Daoy (cell line): ENCODE results near the gene GJA10. TPM values are rescaled to one million over a fixed set of nuclear protein-coding genes. Genes with fewer than 3 reads are reported as not detected.

Experiments
- DNase-seq: peaks from one replicate; pipeline ENCODE4 v3.0.0-alpha.2; 2015; ENCODE audit warnings: low read depth
- total RNA-seq: library from RNA; depleted of rRNA; stranded (reverse); fragments of >200 nt; shearing (Covaris generic); gene quantifications from 2 replicates; pipeline ENCODE4 v1.2.3, GENCODE V29; 2014

Gene GJA10
- total RNA-seq, 1 experiment from 2014 or later = not detected

DNA sequence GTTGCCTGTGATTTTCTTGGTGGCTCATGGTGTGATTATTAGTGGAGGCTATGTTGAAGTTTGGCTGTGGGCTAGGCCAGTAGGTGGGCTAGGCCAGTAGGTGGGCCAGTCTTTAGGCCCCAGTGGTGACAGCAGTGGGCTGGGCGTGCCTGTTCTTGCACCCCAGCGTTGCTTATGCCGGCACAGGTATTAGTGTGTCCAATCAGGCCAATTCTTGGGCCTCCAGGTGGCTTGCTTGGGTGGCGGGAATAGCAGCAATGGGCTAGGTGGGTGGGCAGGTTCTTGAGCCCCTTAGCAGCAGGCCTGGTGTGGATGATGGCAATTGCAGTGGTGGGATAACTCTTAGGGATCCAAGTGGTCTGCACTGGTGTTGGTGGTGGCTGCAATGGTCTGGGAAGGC, 22.9 kb downstream of the GJA10 start:
- no peak for DNase-seq

GRCh38 chr6:89917801-89918366, 23.6 kb downstream of the GJA10 start:
- DNase-seq = no peak

DNA sequence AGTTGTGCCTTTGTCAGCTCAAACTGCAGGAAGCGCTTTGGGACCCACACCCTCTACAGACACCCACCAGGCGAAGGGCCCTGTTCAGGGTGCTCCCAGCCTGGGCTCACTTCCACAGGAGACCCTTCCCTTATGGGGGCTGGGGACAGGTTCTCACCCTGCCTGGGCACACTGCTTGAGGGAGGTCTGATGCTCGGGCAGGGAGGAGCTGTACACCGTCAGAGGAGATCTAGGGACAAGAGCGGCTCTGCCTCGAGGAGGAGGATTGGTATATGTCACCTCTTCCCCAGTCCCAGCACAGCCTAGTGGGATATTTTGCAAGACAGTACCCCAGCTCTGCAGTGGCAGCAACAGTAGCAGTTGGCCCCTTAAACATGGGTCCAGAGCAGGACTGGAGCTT, 26.9 kb downstream of the GJA10 start:
- DNase-seq = no peak

DNA sequence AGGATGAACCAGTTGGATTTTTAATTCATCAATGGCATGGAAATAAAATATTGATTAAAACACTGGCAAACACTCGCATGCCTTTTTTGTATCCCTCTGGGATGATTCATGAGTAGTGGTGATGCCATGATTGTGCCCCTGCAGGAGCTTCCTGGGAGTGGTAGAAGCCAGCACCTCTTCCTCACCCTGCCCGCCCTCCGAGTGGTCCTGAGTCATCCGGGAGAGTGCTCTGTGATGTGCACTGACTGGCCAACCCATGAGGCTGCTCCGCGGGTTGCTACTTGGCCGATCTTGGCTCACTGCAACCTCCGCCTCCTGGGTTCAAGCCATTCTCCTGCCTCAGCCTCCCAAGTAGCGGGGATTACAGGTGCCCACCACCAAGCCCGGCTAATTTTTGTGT, 27.4 kb downstream of the GJA10 start:
- peak; percentile 48 for DNase-seq

DNA sequence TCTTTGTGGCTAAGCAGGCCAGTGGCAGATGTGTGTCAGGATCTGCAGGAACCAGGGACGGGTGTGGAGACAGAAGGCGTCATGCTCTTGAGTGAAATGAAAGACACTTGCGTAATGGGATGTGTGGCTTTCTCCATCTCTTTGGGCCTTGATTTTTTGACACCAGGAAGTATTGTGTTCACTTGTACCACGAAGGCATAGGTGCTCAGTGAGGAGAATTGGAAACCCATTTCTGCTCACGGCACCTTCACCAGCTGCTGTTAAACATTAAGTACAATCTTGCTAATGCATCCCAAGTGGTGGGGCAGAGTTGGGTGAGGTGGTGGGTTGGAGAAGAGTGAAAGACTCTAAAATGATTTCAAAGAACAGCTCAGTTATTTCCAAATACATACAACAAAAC, 30.0 kb downstream of the GJA10 start:
- no peak for DNase-seq

- DNase-seq = no peak
Measured at GRCh38 chr6:89925826-89926225, 31.6 kb downstream of the GJA10 start.

DNA sequence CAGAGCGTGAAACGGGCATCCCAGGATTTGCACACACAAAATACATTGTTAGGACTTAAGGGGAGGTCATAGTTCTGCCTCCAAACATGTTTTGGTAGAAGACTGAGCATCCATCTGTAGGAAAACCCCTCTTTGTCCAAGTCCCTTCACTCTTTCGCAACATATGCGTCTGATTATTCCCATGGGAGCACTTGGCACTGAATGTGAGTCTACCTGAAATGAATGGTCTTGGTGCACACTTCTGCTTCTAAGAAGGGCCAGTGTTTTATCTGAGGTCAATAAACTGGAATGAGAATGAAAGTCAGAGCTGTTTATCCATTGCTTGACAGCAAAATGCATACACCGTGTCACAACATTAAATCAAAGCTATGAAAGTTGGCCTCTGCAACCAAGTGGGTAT, 33.0 kb downstream of the GJA10 start:
- no peak for DNase-seq

DNA sequence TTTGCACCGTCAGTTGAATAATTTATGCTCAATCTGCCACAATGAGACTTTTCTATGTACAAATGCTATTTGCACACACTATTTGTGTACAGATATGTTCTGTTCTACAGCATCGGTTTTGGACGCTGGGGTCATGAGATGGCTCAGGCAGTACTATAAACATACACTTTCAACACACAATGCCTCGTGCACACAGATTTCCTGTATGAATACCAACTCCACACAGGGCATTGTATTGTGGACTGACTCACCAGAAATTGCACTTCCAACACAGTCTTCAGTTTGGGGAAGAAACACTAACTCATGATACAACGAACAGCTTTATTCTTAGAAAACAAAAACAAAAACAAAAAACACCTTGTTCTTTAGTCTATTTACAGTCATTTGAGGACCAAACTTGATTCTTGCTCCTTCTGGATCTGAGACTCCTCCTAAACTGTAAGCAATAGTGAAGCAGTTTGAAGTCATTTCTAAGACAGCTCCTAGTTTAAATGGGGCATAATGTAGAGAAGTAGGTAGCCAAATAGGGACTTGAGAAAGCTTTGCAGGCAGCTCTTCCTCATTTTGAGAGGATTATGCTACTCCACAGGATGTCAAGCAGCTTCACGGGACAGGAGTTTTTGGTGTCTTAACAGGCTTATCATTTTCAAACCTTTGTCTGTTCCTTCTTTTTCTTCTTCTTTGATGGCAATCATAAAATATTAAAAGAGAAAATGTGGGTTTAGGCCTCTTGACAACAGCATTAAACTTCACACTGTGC, 33.7 kb downstream of the GJA10 start:
- peak; percentile 14 for DNase-seq

DNA sequence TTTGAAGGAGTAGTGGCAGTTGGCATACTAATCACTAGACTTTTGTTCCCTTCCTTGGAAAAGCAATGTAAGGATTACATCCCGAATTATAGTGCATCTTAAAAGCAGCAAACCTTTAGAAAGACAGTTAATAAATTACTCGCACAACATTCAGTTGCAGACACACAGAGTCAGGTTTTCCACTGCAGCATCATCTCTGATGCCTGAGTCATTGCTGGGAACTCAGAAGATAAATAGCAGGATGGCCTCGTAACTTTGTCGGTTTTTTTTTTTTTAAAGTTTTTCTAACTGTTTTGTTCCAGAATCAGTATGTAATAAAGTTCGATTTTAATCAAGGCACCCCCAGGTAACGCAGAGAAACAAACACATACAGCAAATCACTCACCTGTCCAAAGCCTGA, 34.3 kb downstream of the GJA10 start:
- DNase-seq = no peak

GRCh38 chr6:89930789-89931188, 36.5 kb downstream of the GJA10 start:
- no peak for DNase-seq

GRCh38 chr6:89932245-89932802, 38.1 kb downstream of the GJA10 start:
- no peak for DNase-seq

DNA sequence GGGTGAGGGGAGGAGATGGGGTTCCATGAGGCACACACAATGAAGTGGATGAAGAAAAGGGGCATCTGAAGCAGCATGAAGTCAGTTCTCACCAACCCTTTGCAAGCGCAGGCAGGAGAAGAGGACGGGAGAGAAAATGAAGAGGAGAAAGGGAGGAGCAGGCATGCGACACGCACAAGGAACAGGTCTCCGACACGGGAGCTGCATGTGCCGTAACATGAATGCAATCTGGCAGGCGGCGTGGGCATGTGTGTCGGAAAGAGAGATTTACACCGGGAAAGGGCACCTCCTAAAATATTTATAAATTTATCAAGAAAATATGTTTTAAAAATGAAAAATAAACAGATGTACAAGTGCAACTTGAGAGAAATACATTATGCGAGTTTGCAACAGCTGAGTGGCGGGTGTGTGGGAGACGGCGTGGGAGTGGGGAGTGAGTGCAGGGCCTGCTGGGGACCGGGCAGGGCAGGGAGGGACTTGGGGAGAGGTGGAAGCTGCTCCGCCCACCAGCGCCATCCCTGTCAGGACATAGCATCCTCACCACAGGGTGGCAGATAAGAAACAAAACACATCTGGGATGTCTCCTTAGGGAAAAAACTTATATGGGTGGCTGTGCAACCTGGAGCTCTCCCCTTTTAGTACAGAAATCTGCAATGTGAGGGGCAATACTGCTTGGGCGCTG, 40.6 kb downstream of the GJA10 start:
- DNase-seq = no peak

GRCh38 chr6:89936177-89936576, 41.9 kb downstream of the GJA10 start:
- no peak for DNase-seq

- DNase-seq = no peak
Measured at GRCh38 chr6:89938014-89938413, 43.7 kb downstream of the GJA10 start.

DNA sequence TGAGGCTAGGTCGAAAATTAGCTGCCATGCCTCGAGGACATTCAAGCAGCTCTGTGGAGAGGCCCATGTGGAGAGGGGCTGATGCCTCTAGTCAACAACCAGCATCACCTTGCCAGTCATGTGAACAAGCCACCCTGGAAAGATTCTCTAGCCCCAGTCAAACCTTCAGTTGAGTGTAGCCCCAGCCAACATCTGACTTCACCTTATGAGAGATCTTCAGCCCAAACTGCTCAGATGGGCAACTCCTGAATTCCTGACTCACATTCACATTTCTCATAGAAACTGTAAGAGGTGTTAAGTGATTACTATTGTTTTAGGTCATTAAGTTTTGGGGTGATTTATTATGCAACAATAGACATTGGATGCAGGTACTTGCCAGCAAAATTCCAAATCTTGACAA, 44.9 kb downstream of the GJA10 start:
- DNase-seq = no peak

- peak; percentile 66 for DNase-seq
Measured at GRCh38 chr6:89940225-89941027, 46.2 kb downstream of the GJA10 start.

DNA sequence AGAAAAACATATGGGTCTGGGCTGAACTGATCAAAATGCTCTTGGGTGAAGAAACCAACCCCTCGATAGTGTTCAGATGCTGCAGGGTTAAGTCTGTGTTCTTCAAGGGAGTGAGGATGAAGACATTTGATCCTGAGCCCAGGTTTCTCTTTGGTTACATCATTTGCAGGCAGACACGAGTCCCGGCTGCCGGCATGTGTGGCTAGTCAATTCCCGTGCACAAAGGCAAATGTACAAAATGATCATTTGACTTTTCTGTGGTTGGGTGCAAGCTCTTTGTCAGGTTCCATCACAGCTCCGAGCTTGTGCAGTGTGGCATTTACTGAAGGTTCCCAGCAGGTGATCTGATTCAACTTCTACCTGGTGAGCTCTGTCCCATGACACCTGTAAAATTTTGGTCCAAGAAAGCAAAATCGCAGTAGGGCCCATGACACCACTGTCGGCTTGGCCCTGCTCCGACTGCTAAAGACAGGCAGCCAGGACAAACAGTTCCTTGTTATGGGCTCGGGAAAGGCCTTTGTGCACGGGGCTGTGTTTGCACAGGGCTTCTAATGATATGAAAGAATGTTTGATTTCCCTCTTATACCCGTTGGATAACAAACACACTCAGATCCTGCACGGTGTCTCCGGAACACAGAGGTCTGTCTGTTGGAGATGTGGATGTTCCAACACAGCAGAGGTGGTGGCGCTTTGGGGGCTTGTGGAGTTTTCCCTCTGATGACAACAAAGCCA, 46.9 kb downstream of the GJA10 start:
- DNase-seq = no peak

DNA sequence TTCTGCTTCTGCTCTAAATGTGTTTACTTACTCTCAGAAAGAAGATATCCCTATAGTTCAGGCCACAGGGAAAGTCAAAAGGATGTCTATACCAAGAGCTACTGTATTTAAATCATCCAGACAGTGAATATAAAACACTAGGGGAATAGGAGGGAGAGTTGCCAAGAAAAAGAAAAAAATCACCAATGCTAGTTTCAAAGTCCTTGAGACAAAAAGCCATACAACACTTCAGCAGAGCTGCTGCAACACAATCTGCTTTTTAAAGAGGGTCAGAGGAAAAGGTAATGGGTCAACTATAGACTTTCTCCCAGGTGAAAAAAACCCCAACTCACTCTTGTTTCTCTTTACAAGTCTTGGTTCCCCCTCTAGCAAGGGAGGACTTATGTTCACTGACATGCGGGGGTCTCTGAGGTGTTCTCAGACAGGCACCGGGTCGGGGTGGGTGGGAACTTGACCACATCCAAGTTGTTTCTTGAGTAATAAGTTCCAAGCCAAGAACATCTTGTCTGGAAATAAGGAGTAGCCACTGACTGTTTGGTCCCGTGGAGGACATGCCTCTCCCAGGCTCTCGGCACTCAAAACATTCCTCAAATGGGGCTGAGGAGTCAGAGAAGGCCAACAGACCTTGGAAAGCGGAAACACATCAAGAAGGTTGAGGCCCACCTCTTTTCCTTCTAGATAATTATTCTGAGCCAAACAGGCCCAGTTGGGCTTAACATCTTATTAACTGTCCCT, 47.7 kb downstream of the GJA10 start:
- no peak for DNase-seq

GRCh38 chr6:89942601-89943000, 48.3 kb downstream of the GJA10 start:
- DNase-seq = no peak

DNA sequence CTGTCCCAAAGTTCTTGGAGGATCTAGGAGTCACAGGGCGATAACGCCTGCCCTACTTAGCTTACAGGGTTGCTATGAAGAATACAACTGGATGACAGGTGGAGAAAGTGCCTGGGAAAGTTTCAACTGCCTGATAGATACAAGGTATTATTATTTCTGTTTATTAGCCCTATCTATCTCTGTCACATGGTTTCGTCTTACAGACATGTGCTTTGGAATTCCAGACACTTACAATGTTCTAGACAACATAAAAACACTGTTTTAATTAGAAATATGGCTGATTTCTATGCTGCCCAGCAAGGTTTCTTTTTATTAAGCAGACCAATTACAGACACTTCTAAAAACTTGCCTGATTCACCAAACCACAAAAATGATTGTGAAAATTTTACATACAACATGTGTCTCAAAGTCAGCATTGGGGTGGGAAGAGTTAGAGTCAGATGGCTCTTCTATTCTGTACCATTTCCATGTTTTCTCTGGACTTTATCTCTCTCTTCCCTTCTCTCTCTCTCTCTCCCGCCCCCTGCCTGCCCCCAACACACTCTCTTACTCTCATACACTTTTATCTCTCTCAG, 50.0 kb downstream of the GJA10 start:
- DNase-seq = no peak
